Erythroblast (primary cell): ENCODE data around the gene SMIM3.

Experiments
- GATA1 ChIP-seq: IDR thresholded peaks from 2 replicates; pipeline ENCODE4 v1.6.1; 2011; ENCODE audit warnings: low read depth, mild to moderate bottlenecking, control low read depth, low read length, moderate library complexity
- POLR2A ChIP-seq: IDR thresholded peaks from 2 replicates; pipeline ENCODE4 v1.6.1; 2011; ENCODE audit warnings: mild to moderate bottlenecking, low read length

DNA sequence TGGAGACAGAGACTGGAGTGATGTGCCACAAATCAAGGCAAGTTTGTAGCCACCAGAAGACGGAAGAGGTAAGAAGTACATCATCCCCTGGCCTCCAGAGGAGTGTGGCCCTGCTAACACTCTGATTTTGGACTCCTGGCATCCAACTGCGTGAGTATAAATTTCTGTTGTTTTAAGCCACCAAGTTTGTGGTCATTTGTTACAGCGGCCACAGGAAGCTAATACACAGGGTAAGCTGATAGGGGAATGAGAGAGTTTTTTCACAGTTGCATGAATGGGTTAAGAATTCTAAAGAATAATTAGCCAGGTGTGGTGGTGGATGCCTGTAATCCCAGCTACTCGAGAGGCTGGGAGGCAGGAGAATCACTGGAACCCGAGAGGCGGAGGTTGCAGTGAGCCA lies 25.8 kb downstream of the SMIM3 start:
- TF ChIP-seq POLR2A (no peak), GATA1 (no peak)
